ENCODE results near the gene RFLNA.

RFLNA gene

GRCh38 chr12:124289634-124290600, 5.0 kb upstream of the RFLNA start:
- DNase-seq (ENCODE audit: low spot score): no peak
- ChIA-PET POLR2A (ENCODE audit: low non-redundant PET) (no interaction called here), CTCF (no interaction called here)
- H3K27ac ChIP-seq: no peak overlapping the region
- TF ChIP-seq CTCF (conservative IDR thresholded peaks at IDR 0.05; ENCODE audit: low read depth): no peak

GRCh38 chr12:124292385-124292784, 2.5 kb upstream of the RFLNA start:
- no peak for DNase-seq (ENCODE audit: low spot score)
- no peak for TF ChIP-seq CTCF (conservative IDR thresholded peaks at IDR 0.05; ENCODE audit: low read depth)
- no peak overlapping the region for H3K27ac ChIP-seq
- POLR2A ChIA-PET (ENCODE audit: low non-redundant PET): no interaction called here
- CTCF ChIA-PET: no interaction called here

GRCh38 chr12:124293286-124294003, 1.4 kb upstream of the RFLNA start:
- CTCF ChIA-PET: interaction anchor here (0.7 kb wide), 1 partner anchor 261 kb away, joined by 3 read pairs; no protein-coding TSS in a partner anchor
- no peak for DNase-seq (ENCODE audit: low spot score)
- POLR2A ChIA-PET (ENCODE audit: low non-redundant PET): no interaction called here
- no peak overlapping the region for H3K27ac ChIP-seq
- no peak for TF ChIP-seq CTCF (conservative IDR thresholded peaks at IDR 0.05; ENCODE audit: low read depth)

- no peak for TF ChIP-seq CTCF (conservative IDR thresholded peaks at IDR 0.05; ENCODE audit: low read depth)
- ChIA-PET CTCF (no interaction called here), POLR2A (ENCODE audit: low non-redundant PET) (no interaction called here)
- DNase-seq (ENCODE audit: low spot score): no peak
- no peak overlapping the region for H3K27ac ChIP-seq
These were observed 652 bp downstream of the RFLNA start for GRCh38 chr12:124295431-124296058.

DNA sequence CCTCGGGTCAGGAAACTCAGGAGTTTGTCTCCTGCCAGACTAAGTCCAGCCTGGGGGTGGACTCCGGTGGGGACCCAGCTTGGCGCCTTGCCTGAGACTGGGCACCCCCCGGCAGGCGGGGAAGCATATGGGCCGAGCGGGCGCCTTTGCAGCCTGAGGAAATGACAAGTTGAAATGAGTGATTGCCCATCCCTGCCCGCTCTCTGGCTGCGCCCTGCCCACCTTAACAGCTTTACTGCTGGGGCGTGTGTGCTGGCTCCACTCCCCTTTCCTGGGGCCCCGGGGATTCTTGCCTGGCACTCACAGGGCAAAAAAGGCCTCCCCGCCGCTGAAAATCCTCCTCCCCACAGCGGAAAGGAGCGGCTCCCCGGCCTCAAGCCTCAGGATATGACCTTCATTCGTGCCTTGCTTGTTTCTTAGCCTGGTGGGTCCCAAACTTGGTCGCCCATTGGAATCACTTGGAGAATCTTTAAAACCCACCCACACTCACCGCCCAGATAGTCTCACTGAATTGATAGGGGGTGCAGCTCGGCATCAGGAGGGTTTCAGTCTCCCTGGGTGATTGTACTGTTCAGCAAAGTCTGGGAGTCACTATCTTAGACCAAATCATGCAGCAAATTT, 1.5 kb downstream of the RFLNA start:
- ChIA-PET CTCF (no interaction called here), POLR2A (ENCODE audit: low non-redundant PET) (no interaction called here)
- TF ChIP-seq CTCF (conservative IDR thresholded peaks at IDR 0.05; ENCODE audit: low read depth): no peak
- no peak for DNase-seq (ENCODE audit: low spot score)
- no peak overlapping the region for H3K27ac ChIP-seq

GRCh38 chr12:124296916-124297351, 2.0 kb downstream of the RFLNA start:
- no peak for DNase-seq (ENCODE audit: low spot score)
- H3K27ac ChIP-seq: no peak overlapping the region
- ChIA-PET CTCF (no interaction called here), POLR2A (ENCODE audit: low non-redundant PET) (no interaction called here)
- no peak for TF ChIP-seq CTCF (conservative IDR thresholded peaks at IDR 0.05; ENCODE audit: low read depth)
